Stimulated activated CD8-positive, alpha-beta memory T cell treated with anti-CD3 and anti-CD28 coated beads, Interleukin-4, amount 100 ng/mL, for 1 hour (primary cell): Measurements from ENCODE around the gene OR51G1.
"Not testable (repeated sequence)": the region's sequence is repeated elsewhere in the genome, so short reads cannot be mapped to it uniquely, and the experiment has no call there.

Experiments used
- DNase-seq, 2 donors: peaks; one replicate each; pipeline ENCODE4 v3.0.0-alpha.2; 2020; ENCODE audit warnings: low read depth in 2 of 2, low spot score in 1 of 2

Gene OR51G1, protein sequence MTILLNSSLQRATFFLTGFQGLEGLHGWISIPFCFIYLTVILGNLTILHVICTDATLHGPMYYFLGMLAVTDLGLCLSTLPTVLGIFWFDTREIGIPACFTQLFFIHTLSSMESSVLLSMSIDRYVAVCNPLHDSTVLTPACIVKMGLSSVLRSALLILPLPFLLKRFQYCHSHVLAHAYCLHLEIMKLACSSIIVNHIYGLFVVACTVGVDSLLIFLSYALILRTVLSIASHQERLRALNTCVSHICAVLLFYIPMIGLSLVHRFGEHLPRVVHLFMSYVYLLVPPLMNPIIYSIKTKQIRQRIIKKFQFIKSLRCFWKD

GRCh38 chr11:4924239-4924638, at the start of gene OR51G1:
OR51G1 (minus strand) TSS chr11:4924339; CDS start chr11:4924339, 0 bp downstream.
- no peak for DNase-seq

DNA sequence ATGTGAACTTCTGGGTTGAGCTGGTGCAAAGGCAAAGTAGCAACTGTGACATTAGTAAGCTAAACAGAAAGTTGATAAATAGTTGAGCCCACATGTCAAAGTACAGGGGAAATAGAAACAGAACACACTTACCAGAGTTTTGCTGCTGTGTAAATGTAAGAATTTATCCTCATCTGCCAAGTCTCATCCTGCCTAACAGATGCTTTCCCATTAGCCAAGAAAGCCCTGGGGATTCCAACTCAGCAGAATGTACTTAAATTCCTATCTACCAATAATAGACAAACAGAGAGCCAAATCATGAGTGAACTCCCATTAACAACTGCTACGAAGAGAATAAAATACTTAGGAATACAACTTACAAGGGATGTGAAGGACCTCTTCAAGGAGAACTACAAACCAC, 38.7 kb upstream of the OR51G1 start:
- DNase-seq, result no peak

GRCh38 chr11:4960877-4961276, 36.7 kb upstream of the OR51G1 start:
- no peak for DNase-seq

GRCh38 chr11:4957396-4957795, 33.3 kb upstream of the OR51G1 start:
- DNase-seq, result no peak

- DNase-seq, result not testable (repeated sequence)
Measured at GRCh38 chr11:4955613-4956012, 31.5 kb upstream of the OR51G1 start, which contains the start of gene OR51A2. OR51A2 (minus strand) TSS chr11:4955713; CDS start chr11:4955713, 0 bp downstream.

GRCh38 chr11:4947505-4947904, 23.4 kb upstream of the OR51G1 start, which contains the start of gene OR51A4:
OR51A4 (minus strand) TSS chr11:4947605; CDS start chr11:4947100, 505 bp downstream.
- no peak for DNase-seq

DNA sequence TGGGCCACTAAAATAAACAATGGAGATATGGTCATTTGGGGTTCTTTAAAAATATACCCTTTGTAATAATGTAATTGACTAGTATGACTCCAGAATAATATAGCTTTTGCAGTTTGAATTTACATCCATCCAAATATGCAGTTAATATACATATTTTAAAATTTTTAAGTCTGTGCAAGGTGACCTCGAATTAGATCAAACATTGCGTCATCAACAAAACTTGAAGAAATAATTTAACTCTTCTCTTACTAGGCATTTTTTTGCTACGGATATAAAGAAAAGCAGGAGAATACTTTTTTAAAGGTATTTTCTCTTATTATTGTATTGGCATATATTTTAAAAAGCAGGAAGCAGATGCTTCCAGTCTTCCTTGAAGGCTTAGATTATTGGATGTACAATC, 12.6 kb upstream of the OR51G1 start:
- no peak for DNase-seq

DNA sequence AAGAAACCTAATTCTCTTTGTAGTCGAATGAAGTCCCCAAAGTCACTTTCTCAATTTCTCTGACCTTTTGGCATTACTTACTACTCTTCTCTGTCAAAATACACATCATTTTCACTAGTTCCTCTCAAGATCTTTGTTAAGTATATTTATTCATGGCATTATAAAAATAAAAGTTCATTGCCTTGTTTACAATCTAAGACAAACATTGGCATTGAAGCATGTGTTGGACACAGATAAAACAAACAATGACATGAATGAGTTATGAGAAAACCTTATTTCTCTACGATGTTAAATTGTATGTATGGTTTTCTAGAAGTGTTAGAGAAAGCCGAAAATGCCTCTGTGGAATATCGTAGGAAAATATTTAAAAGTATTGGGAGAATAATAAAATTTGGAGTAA, 8.6 kb upstream of the OR51G1 start:
- DNase-seq, result no peak

- DNase-seq, result no peak
Measured at GRCh38 chr11:4926608-4927007, 2.5 kb upstream of the OR51G1 start.

- DNase-seq, result no peak
Measured at GRCh38 chr11:4922304-4922703, 1.8 kb downstream of the OR51G1 start.

GRCh38 chr11:4921796-4922195, 2.3 kb downstream of the OR51G1 start:
- DNase-seq, result no peak

- no peak for DNase-seq
Measured at GRCh38 chr11:4919250-4919649, 4.9 kb downstream of the OR51G1 start, which contains the start of gene OR51G2. OR51G2 (minus strand) TSS chr11:4919350; CDS start chr11:4915663, 3,687 bp downstream.

DNA sequence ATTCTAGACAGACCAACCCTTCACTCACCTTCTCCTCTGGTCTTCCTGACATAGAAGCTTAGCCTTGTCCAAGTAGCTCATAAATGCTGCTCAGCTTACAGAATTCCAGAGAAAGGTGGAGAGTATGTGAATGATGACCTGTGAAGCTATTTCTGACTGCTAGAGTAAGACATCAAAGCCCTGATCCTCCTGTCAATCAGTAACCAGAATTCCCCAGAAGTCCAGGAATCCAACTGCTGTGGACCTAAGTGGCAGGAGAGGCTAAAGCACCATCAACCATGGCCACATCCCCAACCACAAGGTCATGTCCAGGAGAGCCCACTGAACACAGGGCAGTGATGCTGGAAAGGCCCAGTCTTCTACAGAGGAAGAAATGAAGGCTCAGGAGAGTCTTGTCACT, 7.6 kb downstream of the OR51G1 start:
- no peak for DNase-seq

- DNase-seq, result no peak
Measured at GRCh38 chr11:4903484-4903883, 20.7 kb downstream of the OR51G1 start, which contains the start of gene OR51A7. OR51A7 (plus strand) TSS chr11:4903783; CDS start chr11:4907370, 3,587 bp downstream.

DNA sequence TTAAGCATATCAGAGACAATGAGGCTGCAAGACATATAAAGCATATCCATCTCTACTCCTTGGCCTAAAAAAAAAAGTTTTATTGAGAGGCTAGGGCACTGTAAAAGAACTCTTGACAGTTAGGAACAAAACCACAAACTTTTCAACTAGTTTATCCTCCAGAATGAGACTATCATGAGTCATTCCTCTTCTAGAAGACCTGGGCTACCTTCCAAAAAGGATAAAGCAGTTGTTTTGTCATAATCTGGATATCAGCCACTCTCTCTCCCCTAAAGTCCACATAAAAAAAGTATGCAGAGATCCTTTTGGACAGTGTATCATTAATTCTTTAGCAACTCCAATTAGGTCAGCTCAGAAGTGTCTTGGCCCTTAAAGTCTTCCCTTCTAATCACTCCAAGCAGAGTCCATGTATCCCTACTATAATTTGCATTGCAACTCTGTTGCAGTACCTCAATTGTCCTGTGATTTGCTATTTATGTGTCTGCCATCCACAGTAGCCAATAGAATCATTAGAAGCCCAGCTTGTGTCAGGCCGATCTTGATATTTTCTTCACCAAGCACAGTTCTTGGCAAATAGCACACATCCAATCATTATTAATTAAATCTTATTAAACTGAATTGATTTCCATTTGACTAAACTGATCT, 32.0 kb downstream of the OR51G1 start:
- no peak for DNase-seq

DNA sequence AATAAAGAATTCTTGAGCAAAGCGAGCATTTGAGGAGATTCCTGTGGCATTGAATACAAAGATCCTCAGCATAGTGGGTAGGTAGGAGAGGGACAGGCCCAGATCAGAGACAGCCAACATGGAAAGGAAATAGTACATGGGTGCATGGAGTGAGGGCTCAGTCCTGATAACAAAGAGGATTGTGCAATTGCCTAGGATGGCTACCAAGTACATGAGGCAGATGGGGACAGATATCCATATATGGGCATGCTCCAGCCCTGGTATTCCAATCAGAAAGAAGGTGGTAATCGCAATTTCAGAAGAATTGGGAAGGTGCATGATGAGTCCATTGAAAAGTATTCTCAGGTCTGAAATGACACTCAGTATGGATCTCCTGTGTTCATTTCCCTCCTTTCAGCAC, 33.9 kb downstream of the OR51G1 start:
- no peak for DNase-seq

DNA sequence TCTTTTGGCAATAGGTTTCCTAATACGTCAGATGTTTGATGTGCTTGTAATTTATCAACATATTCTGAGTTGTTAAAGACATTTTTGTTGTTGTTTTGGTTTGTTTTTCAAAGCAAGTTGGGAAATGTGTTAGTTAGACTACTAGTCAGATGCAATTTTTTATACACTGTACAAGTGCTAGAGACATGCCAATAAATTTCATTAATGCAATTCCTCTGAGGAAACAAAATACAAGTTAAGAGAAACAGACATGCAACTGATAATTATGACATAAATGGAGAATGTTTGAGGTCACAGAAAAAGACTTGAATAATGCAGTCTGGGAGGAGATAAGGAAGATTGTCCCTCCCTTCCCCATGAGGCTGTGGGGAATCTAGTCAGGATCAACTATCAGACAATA, 36.5 kb downstream of the OR51G1 start:
- DNase-seq, result no peak

DNA sequence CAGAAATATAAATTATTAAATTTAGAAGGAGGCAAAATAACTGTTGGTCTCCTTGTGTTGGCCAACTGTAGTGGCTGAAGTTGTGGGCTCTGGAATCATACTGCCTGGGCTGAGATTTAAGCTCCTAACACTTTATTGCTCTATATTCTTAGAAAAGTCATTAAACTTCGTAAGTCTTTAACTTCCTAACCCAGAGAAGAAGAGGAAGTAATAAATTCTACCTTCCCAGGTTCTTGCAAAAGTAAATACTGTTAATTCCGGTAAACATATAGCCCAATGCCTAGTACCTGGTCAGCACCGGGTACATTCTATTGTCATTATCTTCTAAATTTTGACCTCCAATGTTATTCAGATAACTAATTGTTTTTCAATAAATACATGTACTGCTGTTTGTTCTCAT, 38.0 kb downstream of the OR51G1 start:
- no peak for DNase-seq

DNA sequence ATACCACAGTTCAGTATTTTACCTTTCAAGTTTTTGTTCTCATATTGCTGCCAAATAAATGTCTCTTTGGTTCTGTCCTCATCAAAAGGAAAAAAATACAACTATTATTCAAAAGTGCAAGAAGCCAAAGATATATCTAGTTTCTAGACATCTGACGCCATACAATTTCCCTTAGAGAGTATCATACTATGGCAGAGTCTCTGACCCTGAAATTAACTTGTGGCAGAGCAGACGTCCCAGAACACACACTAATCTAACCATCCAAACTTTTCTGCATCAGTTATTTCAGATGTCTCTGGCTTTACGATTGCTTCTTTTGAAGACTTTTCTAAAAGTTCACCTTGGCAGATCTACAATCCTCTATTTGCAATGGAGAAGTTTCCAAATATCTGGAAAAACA, 39.8 kb downstream of the OR51G1 start:
- DNase-seq, result no peak

DNA sequence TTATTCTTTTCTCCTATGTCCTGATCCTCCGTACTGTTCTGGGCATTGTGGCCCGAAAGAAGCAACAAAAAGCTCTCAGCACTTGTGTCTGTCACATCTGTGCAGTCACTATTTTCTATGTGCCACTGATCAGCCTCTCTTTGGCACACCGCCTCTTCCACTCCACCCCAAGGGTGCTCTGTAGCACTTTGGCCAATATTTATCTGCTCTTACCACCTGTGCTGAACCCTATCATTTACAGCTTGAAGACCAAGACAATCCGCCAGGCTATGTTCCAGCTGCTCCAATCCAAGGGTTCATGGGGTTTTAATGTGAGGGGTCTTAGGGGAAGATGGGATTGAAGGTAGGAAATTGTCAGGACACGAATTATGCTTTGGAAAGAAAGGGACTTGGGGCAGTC, 41.6 kb downstream of the OR51G1 start:
- no peak for DNase-seq

GRCh38 chr11:4881860-4882500, 42.2 kb downstream of the OR51G1 start, which contains the start of gene OR51T1:
OR51T1 (plus strand) TSS chr11:4881900; CDS start chr11:4881900, 0 bp downstream.
- DNase-seq, result no peak

- no peak for DNase-seq
Measured at GRCh38 chr11:4881188-4881587, 43.0 kb downstream of the OR51G1 start.
